Ovary (tissue), 3 donors: Measurements from ENCODE around the gene KCNMA1.

ENCODE experiments used
- CTCF ChIP-seq, 3 donors: fragments of 450-650 bp in 2 of 3; fragments of 200-600 bp in 1 of 3; IDR thresholded peaks; one replicate each; pipeline versions ENCODE4 v1.5.1 to v1.8.0; 2016 to 2022; ENCODE audit warnings: antibody characterized with exemption in 3 of 3, mild to moderate bottlenecking in 1 of 3
- POLR2A ChIP-seq: fragments of 450-650 bp; IDR thresholded peaks from one replicate; pipeline ENCODE4 v1.6.1; 2017; ENCODE audit warnings: antibody characterized with exemption, mild to moderate bottlenecking, moderate library complexity
- donor health status: DM: no; HTN: no; CAD: no.

- TF ChIP-seq CTCF (IDR thresholded peaks at IDR 0.05) = no peak
- TF ChIP-seq POLR2A = no peak
These were observed 4.2 kb downstream of the KCNMA1 start for GRCh38 chr10:77633376-77633775.
